D721Med (cell line): ENCODE results near the gene SLC44A3.

Experiments used
- DNase-seq: peaks from one replicate; pipeline ENCODE4 v3.0.0; 2011; ENCODE audit warnings: low spot score; ENCODE audit not compliant: insufficient read length
- FAIRE-seq: peaks from 2 replicates; lab custom pipeline; 2011; peaks lifted over from hg19 to GRCh38; lab: Jason Lieb, UNC
- TF ChIP-seq, protein P1 (sequence below): IDR thresholded peaks from 2 replicates; pipeline ENCODE4 v1.5.1; 2012; ENCODE audit warnings: mild to moderate bottlenecking, control low read depth; ENCODE audit not compliant: insufficient read depth; ENCODE audit errors: missing control alignments

Gene SLC44A3

DNA sequence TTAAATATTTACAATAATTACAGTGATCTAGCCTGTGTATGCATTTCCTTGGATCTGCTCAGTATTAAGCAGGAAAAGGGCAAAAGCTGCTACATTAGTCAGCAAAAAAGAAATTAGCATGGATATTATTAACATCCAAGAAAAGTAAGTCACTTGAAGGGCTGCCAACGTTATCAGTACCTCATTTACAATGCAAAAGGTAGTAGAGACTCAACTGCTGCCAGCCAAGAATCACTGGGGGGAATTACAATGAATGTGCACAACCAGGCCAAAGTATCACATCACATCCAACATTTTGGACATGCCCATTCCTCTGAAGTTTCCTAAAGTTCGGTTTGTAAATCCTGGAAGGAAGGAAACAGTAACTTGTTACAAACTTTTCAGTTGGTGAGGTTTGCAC lies 104.8 kb downstream of the SLC44A3 start:
- FAIRE-seq (no peak), DNase-seq (no peak)
- TF ChIP-seq, protein P1, sequence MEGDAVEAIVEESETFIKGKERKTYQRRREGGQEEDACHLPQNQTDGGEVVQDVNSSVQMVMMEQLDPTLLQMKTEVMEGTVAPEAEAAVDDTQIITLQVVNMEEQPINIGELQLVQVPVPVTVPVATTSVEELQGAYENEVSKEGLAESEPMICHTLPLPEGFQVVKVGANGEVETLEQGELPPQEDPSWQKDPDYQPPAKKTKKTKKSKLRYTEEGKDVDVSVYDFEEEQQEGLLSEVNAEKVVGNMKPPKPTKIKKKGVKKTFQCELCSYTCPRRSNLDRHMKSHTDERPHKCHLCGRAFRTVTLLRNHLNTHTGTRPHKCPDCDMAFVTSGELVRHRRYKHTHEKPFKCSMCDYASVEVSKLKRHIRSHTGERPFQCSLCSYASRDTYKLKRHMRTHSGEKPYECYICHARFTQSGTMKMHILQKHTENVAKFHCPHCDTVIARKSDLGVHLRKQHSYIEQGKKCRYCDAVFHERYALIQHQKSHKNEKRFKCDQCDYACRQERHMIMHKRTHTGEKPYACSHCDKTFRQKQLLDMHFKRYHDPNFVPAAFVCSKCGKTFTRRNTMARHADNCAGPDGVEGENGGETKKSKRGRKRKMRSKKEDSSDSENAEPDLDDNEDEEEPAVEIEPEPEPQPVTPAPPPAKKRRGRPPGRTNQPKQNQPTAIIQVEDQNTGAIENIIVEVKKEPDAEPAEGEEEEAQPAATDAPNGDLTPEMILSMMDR: no peak

DNA sequence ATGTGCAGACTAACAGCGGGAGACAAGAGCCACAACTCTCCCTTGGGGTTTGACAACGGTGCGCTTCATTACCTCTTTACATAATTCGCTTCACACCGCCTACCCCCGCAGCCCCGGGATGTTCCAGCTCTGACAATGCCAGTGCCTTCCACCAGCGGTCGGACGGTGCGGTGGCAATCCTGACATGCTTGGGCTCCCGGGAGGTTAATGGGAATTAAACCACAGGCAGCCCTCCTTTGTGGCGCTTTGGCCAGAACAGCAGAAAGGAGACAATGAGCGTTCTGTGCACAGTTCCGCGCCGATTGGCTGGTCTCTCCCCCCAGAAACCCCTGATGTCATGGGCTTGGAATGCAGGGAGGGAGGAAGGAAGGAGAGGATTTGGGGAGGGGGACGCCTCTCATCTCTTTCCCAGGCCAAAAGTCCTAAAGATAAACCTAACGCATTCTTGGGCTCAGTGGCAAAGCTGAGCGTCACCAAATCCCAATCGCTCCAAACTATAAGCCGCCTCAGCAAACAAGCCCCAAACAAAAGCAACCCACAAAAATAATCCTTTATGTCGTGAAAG lies 105.5 kb downstream of the SLC44A3 start:
- no peak for DNase-seq
- TF ChIP-seq, protein P1: no peak
- no peak for FAIRE-seq

DNA sequence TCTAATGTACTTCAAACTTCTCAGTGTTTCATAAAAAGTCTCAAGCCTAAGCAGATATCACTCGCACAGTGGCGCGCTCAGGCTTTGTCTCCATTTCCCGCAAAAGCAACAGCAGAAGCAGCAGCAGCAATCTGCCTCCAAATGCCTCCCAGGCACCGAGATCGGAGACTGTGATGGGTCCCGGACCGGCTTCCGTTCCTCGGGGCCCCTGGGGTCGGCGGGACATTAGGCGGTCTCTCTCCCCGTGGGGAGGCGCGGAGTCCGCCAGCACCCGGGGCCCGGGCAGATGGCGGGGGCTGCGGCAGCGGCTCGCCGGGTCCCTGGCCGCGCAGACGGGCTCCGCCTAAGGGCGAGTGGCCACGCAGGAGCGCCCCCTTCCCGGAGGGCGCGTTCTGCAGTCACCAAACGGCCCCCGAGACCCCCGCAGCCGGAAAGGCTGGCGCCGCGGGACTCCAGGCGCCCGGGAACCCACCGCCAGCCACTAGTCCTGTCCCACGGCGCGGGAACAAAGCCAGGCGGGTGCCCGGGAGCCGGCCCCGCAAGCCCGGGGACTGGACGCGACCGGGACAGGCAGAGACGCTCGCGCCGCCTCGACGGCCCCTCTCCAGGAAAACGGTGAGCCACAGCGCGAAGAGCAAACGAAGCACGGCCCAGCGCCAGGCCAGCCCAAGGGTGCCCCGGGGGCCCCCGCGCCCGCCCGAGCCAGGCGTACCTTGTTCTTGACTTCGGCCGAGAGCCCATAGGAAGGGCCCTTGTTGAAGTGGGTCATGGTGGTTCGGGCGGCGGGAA lies 106.2 kb downstream of the SLC44A3 start:
- FAIRE-seq (no peak), DNase-seq (no peak)
- TF ChIP-seq, protein P1: peak; percentile 39

DNA sequence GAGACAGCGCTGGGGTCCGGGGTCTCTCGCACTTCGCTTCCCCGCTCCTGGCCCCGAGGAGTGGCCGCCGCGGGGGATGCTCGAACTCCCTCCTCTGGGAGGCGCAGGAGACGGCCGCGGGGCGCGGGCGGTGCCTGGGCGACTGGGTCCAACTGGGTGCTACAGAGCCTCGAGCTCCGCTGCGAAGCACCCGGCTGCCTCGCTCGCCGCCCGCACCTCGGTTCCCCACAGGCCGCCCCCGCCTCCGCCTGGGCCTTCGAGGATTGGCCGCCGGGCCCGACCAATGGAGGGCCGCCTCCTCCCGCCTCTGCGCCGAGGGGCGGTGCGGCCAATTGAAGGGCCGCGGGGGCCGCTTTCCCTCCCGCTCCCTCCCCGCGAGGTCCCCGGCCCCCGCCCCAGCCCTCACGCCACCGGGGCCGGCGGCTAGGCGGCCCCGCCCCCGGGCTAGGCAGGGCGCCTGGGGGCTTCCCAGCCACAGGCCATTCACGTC lies 106.8 kb downstream of the SLC44A3 start, which contains the start of gene CNN3:
Gene CNN3, minus strand, starts transcription at position 196 of the 490 bp plus-strand sequence. CDS start 216 bp downstream, outside the sequence.
- FAIRE-seq (no peak), DNase-seq (peak; percentile 75)
- TF ChIP-seq, protein P1: no peak

DNA sequence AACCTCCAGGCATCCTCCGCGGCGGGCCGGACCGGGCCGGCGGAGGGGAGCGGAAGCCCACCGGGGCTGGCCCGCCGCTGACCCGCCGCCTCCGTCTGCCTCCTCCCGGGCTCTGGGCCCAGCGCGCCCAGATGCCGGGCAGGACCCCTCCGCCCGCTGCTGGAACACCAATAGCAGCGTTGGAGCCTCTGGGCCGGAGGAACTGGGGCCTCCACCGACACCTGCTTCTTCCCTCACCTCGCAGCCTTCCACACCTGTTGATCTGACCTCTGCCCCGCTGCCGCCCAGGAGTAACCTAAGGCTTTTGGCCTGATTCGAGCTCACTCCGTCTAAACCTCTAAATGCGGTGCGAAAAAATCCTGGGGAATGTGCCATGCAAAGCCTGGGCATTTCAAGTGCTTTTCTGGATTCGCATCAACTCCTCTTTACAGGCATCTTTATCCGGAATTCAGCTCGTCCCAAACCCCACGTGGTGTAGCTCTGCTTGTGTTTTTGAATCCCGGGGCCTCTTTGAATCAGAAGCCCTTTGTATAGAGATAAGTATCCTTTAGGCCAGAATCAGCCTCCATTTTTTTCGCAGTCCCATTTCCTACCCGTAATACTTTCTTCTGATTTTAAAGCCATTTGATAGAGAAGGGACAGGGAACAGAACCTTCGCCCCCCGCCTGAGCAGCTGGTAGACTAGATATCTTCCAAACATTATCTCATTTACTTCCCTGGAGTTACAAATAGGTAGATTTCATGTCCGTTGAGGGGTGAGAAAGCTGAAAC lies 107.4 kb downstream of the SLC44A3 start:
- TF ChIP-seq, protein P1: no peak
- no peak for FAIRE-seq
- DNase-seq: no peak

DNA sequence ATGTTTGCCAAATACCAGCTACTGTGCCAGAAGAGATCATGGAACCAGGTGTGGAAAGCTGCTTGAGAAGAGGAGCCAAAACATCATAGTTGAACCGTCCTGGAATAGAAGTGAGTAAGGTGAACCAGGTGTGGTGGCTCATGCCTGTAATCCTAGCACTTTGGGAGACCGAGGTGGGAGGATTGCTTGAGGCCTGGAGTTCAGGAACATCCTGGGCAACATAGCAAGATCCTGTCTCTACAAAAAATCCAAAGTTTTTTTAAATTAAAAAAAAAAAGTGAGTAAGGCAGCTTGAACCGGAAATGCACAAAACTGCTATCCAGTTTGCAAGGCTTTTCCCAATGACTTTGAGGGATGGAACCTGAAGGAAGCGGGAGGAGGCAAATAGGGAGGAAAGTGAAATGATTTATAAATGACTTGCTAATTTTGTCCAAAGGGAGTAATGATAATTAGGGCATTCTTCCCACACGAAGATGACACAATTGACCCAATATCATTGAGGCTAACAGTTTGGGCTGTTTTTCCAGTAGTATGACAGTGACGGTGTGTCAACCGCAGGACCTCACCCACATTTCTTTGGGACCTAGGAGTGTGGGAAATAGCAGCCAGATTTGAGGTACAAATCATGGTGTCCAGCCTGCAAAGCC lies 108.3 kb downstream of the SLC44A3 start:
- DNase-seq (no peak), FAIRE-seq (no peak)
- TF ChIP-seq, protein P1: no peak
